ENCODE results near the gene TMEM44.

- no peak for TF ChIP-seq CTCF (conservative IDR thresholded peaks at IDR 0.05 in 1 of 2, IDR thresholded peaks at IDR 0.05 in 1 of 2; ENCODE audit: low read depth in 1 of 2, low read length in 2 of 2)
- TF ChIP-seq EZH2 (IDR thresholded peaks at IDR 0.05; ENCODE audit: low read length, missing control alignments), result no peak
Measured at GRCh38 chr3:194615226-194615625, 18.0 kb downstream of the TMEM44 start.

All from fibroblast of lung (primary cell).